ENCODE results near the gene PPARD.
A peak's percentile ranks its signal among the peaks of the same experiment; 100 is the strongest.

PPARD gene

GRCh38 chr6:35343835-35344550 is 1.6 kb downstream of the PPARD start:
- Histone ChIP-seq H3K27me3 (peaks cover 0 to 6% of the 10 kb centered on the region in 2 donors), H3K4me3 (peak overlapping the region; percentile 99), H3K4me1 (peaks cover 0 to 43% (median 17%) of the 10 kb centered on the region in 4 donors), H3K9me3 (no peaks in the 10 kb centered on the region), H3K27ac (peak overlapping the region; percentile 94 to 95), H3K36me3 (peaks cover 9 to 27% (median 15%) of the 10 kb centered on the region in 3 donors)
- TF ChIP-seq CTCF (IDR thresholded peaks at IDR 0.05): no peak
- intact Hi-C loops (cut with DNase I; ENCODE audit: low total_unique reads): loop anchor here (2.0 to 10.0 kb wide), 4 partner anchors 71 to 391 kb away; partner anchors contain the start of genes ARMC12 and RPL10A
- no peak for DNase-seq

GRCh38 chr6:35351422-35351821 is 9.1 kb downstream of the PPARD start:
- DNase-seq: no peak
- Histone ChIP-seq H3K27ac (no peak overlapping the region), H3K27me3 (no peaks in the 10 kb centered on the region), H3K4me3 (no peak overlapping the region), H3K4me1 (peaks cover 0 to 6% (median 0%) of the 10 kb centered on the region in 4 donors), H3K9me3 (no peaks in the 10 kb centered on the region), H3K36me3 (peaks cover 35 to 64% (median 54%) of the 10 kb centered on the region in 3 donors)
- intact Hi-C loops (cut with DNase I; ENCODE audit: low total_unique reads): no loop called here
- TF ChIP-seq CTCF (IDR thresholded peaks at IDR 0.05): no peak

DNA sequence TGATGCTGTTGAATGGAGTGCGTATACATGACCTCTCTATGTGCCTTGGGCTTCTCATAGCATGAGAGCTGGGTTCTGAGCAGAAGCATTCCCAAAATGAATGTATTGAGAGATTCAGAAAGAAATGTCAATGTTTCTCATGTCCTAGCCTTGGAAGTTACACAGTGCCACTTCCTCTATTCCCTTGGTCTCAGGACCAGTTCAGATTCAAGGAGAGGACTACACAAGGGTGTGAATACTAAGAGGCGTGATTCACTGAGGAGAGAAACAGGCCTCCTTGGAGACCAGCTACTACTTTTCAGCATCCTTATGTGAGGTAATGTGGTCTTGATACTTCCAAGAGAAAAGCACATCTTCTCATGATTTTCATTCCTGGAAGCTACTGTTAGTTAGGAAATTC is 10.4 kb downstream of the PPARD start:
- H3K4me1 ChIP-seq: peaks cover 0 to 11% (median 6%) of the 10 kb centered on the region in 4 donors
- DNase-seq: no peak
- no peaks in the 10 kb centered on the region for H3K9me3 ChIP-seq
- TF ChIP-seq CTCF (IDR thresholded peaks at IDR 0.05): no peak
- peaks cover 35 to 60% (median 53%) of the 10 kb centered on the region in 3 donors for H3K36me3 ChIP-seq
- no peak overlapping the region for H3K27ac ChIP-seq
- H3K27me3 ChIP-seq: no peaks in the 10 kb centered on the region
- no peak overlapping the region for H3K4me3 ChIP-seq
- intact Hi-C loops (cut with DNase I; ENCODE audit: low total_unique reads): no loop called here

GRCh38 chr6:35354361-35355135 is 12.2 kb downstream of the PPARD start:
- intact Hi-C loops (cut with DNase I; ENCODE audit: low total_unique reads): loop anchor here (5.0 kb wide), 1 partner anchor 88 kb away; no protein-coding TSS in a partner anchor
- peaks cover 0 to 29% (median 20%) of the 10 kb centered on the region in 4 donors for H3K4me1 ChIP-seq

GRCh38 chr6:35356391-35356790 is 14.0 kb downstream of the PPARD start:
- no peak for DNase-seq
- intact Hi-C loops (cut with DNase I; ENCODE audit: low total_unique reads): loop anchor here (5.0 kb wide), 1 partner anchor 86 kb away; no protein-coding TSS in a partner anchor
- H3K27ac ChIP-seq: no peak overlapping the region

More at GRCh38 chr6:35354361-35355135, 12.2 kb downstream of the PPARD start:
- peaks cover 21 to 44% (median 36%) of the 10 kb centered on the region in 3 donors for H3K36me3 ChIP-seq
- no peaks in the 10 kb centered on the region for H3K27me3 ChIP-seq
- no peak for DNase-seq
- no peak overlapping the region for H3K4me3 ChIP-seq
- H3K27ac ChIP-seq: no peak overlapping the region
- no peaks in the 10 kb centered on the region for H3K9me3 ChIP-seq
- TF ChIP-seq CTCF (IDR thresholded peaks at IDR 0.05): no peak

More at GRCh38 chr6:35356391-35356790, 14.0 kb downstream of the PPARD start:
- Histone ChIP-seq H3K4me3 (no peak overlapping the region), H3K27me3 (no peaks in the 10 kb centered on the region), H3K9me3 (no peaks in the 10 kb centered on the region), H3K4me1 (peaks cover 0 to 45% (median 36%) of the 10 kb centered on the region in 4 donors), H3K36me3 (peaks cover 17 to 41% (median 35%) of the 10 kb centered on the region in 3 donors)
- TF ChIP-seq CTCF (IDR thresholded peaks at IDR 0.05): no peak

All from tibial artery (tissue), 4 donors.